Heart left ventricle (tissue), 13 donors: ENCODE data around the gene PPHLN1.

Experiments used
- CTCF ChIP-seq, 12 donors: fragments of 200-600 bp; sonication (generic) in 4 of 12; IDR thresholded peaks; one replicate each; pipeline versions ENCODE4 v1.5.0 to v1.8.0; 2018 to 2022; ENCODE audit warnings: antibody characterized with exemption in 12 of 12, mild to moderate bottlenecking in 5 of 12
- POLR2A ChIP-seq, 2 donors: fragments of 450-650 bp; IDR thresholded peaks; one replicate each; pipeline ENCODE4 v1.6.1; 2017; ENCODE audit warnings: antibody characterized with exemption in 2 of 2, mild to moderate bottlenecking in 2 of 2, moderate library complexity in 2 of 2
- donor health status: ischemic (EF 13 %, LVEDD 7.1; RV severe dilation, severe dysfunction).
- donor health status: DM: no; HTN: yes; CAD: no.
- donor health status: DM: no; HTN: no; CAD: no.
- donor health status: ischemic (EF 25% LVEDD 6.9; RV normal size, moderate dysfunction).
- donor health status: ischemic (EF 25% LVEDD 5.7; RV mildly dilated, moderate dysfunction).
- donor health status: ischemic (EF 35%, LVEDD 5.7; RV mildly dilated, moderate dysfunction).
- donor health status: nonischemic (EF 11% LVEDD 7.7; RV severe dilation, severe dysfunction).
- donor health status: DM: yes; HTN: yes; CAD: no.
- donor health status: PGD.
- donor health status: ischemic (EF 29% LVEDD 5.4; RV normal size, mild dysfunction).
- donor health status: nonischemic (EF 23%, LVEDD 6.1; RV moderate dilation, normal function).

DNA sequence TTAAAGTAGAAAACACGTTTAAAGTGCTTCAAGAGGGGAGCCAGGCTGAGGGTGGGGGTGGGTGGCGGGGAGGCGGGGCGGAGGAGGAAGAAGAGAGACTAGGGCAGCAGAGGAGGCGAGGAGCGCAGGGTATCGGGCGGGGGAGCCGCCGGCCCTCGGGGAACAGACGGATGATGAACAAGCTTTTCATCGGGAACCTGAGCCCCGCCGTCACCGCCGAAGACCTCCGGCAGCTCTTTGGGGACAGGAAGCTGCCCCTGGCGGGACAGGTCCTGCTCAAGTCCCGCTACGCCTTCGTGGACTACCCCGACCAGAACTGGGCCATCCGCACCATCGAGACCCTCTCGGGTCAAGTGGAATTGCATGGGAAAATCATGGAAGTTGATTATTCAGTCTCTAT lies 39.2 kb upstream of the PPHLN1 start:
- TF ChIP-seq CTCF (IDR thresholded peaks at IDR 0.05) = no peak
- TF ChIP-seq POLR2A (IDR thresholded peaks at IDR 0.05) = no peak
